ENCODE results near the gene SMARCE1. TPM values are rescaled to one million over a fixed set of nuclear protein-coding genes. Genes with fewer than 3 reads are reported as not detected.
"Not testable (repeated sequence)": the region's sequence is repeated elsewhere in the genome, so short reads cannot be mapped to it uniquely, and the experiment has no call there.

The SMARCE1 gene
- polyA plus RNA-seq, 1 donor: 113 TPM

DNA sequence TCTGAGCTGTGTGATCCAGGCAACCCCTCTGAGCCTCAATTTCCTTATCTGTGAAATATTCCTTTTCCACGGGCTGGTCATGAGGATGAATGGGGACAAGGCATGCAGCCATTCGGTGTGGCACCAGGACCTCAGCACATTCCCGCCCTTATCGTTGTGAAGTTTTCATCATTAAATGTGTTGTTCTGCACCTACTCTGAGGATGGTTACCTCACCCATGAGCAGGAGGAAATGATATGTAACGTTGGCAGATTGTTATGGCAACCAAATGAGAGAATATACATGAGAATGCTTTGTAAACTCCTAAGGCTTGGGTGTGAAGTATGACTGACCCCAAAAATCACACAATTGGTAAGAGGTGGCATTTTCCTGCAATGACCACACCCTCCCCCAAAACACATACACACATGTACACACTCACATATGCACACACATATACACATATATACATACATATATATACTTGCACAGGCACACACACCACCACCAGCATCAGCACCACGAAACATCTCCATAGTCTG is 39.5 kb downstream of the SMARCE1 start:
- no peak for DNase-seq

- no peak for DNase-seq
These were observed 40.0 kb downstream of the SMARCE1 start for GRCh38 chr17:40607641-40608040.

DNA sequence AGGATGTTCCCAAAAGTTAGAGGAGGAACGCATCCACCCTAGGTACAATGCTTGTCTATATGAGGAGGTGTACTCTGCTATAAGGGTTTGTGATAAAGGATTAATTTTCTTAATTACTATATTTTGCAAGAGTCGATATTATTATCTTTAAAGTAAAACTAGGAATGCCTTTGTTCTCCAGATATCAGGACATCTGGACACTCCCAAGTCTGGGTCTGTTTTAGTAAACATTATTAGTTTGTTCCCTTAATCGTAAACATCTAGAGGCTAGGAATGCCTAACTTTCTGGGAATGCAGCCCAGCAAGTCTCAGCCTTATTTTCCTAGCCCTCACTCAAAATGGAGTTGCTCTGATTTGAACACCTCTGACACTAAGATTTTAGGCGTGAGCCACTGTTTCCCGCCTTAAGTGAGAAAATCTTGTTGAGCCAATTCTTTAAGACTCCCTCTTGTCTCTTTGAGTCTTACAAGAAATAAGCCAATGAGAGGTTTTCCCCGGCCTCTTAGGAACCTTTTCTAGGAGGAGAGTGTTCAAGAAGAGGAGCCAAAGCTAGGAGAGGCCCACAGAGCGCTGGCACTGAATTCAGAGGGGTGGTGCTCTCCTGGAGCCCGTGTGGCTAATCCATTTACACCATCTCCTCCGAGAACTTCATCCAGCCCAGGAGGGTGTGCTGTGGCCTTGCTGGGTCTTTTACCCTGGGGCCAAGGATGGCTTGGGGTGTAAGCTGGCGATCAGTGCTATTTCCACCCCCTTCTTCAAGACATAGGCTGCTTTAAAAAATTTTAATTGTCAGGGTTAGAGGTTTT is 40.9 kb downstream of the SMARCE1 start:
- no peak for DNase-seq

DNA sequence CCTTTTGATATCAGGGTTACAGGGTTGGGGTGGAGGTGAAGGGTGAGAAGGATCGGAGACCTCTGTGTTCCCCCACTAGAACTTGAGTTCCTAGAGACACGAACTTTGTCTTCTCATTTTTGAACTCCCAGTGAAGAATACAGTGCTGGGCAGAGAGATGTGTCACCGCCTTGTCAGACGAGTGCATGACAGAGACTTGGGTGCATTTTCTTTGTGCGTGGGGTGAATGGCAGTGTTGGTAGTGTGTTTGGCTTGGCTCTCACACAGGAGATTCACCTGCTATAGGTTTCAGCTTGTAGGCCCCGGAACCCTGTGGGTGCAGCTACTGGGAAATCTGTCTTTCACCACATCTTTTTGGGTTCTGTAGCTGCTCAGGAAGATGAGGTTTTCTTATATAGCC is 42.3 kb downstream of the SMARCE1 start:
- no peak for DNase-seq

GRCh38 chr17:40604327-40605080 is 43.1 kb downstream of the SMARCE1 start:
- DNase-seq: no peak

DNA sequence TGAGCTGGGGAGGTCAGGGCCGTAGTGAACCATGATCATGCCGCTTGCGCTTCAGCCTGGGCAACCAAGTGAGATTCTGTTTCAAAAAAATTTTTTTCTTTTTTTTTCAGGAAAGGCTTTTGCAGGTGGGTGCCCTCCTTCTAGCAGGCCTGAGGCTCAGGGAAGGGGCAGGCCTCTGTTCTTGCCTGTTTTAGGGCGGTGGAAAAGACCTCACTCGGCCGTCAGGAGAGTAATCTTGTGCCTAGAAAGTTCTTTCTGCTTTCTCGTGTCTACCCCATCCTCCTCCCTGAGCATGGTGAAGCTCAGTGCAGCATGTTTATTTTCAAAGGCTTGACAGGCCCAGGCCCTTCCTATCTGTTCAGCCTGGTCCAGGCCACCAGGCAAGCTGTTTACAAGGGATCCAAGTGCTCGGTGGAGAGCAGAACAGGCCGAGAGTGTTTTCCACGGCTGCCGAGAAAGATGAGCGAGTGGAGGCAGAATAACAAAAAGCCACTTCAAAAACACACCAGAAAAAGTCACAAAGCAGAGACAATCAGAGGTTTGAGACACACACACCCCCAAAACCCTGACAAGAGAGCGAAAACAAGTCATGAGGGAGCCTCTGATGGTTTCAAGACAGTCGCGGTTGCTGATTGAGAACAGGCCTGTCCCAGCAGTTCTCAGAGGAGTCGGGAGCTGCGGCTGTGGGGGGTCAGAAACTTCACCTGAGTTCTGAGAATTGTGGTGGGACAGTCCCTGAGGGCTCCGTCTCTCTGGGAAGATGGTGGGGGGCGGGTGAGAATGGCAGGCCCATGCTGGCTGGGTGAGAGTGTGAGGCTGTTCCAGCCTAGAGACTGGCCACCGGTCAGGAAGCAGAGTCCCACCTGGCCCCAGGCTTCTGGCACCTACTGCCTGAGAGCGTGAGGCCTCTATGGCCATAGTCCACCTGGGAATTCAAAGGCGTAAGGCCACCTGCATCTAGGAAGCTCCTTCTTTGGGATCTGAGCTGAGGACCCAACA is 44.9 kb downstream of the SMARCE1 start:
- DNase-seq: no peak

GRCh38 chr17:40600486-40601046 is 47.1 kb downstream of the SMARCE1 start:
- DNase-seq: no peak

DNA sequence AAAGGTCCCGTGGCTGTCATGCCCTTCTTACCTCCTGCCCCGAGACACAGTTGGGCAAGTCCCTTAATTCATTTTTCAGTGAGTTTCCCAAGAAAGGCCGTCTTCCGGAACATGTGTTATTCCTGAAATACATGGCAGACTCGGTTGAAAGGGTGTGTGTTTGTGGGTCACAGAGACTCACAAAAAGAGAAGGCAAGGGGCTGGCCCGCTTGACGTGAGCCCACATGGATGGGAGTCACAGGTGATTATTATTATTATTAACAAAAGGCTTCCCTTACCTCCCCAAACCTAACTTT is 48.2 kb downstream of the SMARCE1 start:
- DNase-seq: no peak

DNA sequence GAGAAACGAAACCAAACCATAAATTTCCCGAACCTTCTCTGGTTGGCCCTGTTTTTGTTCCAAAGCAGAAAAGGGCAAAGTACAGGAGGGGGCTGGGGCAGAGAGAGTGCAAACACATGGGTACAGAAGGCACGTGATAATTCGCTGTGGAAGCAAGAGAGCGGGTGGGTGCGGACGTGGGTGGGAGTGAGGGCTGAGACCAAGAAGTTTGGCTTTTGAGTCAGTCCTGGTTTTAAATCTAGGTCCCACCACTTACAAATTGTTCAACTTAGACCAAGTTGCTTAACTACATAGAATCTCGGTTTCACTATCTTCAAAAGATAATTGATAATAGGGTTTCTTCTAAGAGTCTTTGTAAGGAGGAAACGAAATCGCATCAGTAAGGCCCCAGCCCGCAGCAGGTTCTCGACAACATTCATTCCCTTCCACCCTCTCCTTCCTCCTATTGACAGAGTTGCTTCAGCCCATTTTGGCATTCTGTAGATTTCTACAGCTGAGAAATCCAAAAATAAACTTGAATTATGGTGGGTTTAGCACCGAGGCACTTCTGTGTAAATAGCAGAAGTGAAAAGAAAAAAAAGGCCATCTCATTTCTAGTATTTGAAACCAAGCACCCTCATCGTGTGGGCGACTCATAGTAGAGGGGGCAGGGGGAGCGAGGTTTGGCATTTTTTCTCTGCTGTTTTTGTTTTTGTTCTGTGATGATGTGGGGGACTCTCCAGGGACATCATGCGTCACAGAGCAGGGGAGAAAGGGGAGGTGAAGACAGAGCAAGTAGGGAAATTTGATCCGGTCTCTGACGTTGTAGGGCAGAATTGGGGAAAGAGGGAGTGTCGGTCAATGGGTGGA is 48.8 kb downstream of the SMARCE1 start:
- DNase-seq: no peak

DNA sequence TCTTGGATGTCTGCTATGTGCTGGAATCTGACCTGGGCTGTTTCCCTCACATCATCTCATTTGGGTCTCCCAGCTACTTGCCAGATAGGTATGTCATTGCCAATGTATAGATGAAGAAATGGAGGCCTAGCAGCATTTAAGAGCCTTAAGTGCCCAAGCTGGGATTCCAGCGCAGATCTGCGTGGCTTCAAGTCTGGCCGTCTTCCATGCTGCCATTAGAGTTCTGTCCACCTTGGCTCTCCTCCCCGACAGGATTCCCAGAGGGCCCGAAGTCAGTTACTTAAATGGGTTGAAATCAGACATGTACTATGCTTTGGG is 49.4 kb downstream of the SMARCE1 start:
- DNase-seq: no peak

DNA sequence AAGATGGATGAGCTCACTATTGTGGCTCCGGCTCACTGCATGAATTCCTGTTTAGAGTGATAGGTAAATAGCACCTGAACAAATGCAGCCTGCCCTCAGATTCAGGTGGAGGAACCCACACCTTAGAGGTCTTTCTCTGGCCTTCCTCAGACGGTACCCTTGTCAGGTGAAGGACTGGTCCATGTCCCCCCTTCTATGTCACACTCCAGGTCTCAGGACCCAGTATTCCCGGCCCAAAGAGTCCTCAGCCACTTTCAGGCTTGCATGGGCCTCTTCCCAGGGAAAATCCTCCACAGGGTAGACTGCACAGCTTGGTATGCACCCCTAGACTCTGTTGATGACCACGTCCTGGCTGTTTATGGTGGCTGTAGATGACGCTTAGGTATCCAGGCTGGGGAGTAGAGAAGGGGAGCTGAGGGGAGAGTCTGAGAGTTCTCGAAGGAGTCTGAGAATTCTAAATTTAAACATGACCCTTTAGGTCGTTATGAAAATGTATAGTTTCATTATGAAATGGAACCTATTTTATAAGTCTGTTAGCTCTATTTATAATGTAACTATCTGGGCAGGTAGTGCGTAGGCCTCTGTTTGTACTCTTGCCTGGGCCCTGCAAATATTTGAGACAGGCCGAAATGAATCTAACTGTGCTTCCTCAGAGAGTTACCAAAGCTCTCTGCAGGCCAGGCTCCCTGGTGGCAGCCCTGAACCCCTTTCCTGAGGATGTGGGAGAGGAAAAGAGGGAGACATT is 49.9 kb downstream of the SMARCE1 start:
- no peak for DNase-seq

- DNase-seq: no peak
These were observed 50.5 kb downstream of the SMARCE1 start for GRCh38 chr17:40597156-40597555.

GRCh38 chr17:40596261-40596919 is 51.2 kb downstream of the SMARCE1 start:
- DNase-seq: no peak

DNA sequence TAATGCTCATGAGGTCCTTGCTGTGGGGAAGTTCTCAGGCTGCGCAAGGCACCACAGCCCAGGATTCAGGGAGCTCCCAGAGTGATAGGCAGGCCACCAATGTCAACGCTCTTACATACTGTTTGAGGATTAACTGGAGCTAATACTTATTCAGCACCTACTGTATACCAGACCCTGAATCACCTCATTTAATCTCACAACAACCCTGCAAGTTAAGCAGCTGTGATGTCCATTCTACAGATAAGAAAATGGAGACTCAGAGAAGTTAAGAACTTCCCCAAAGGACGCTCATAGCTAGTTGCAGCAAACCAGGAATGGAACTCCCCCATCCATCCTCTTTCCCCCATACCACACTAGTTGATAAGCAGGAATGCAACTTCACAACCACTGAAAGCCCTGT is 56.9 kb downstream of the SMARCE1 start:
- DNase-seq: no peak

DNA sequence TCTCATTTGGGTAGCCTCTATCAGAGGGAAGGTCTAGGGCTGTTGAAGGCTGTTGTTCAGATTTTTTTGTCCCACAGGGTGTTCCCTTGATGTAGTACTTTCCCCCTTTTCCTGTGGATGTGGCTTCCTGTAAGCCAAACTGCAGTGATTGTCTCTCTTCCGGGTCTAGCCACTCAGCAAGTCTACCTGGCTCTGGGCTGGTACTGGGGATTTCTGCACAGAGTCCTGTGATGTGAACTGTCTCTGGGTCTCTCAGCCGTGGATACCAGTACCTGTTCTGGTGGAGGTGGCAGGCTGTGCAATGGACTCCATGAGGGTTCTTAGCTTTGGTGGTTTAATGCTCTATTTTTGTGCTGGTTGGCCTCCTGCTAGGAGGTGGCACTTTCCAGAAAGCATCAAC is 59.1 kb downstream of the SMARCE1 start:
- no peak for DNase-seq

- DNase-seq: not testable (repeated sequence)
These were observed 61.4 kb downstream of the SMARCE1 start for GRCh38 chr17:40586264-40586663.

- DNase-seq: not testable (repeated sequence)
These were observed 62.7 kb downstream of the SMARCE1 start for GRCh38 chr17:40584950-40585349.

DNA sequence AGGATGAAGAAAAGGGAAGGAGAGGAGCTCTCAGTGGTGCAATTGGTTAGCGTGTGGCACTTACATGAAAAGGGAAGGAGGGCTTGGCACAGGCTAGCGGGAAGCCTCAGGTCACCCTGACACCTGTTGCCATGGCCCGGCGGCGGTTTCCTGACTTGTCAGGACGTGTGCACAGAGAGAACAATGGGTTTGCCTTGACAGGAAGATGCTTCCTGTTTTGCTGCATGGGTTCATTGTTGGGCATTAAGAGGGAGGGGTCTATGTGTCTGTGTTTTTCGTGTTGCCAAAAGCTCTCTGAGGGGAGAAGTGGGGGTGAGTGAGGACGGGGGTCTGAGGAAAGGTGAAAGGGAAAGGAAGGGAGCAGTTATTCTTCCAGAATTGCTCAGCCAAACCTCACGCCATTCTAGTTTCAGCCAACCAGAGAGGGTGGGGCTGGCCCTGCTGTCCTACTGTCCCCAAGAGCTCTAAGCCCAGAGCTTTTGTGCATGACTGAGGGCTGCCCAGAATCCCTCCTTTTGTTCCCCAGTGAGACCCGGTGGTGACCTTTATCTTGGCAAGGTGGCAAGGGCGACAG is 65.2 kb downstream of the SMARCE1 start:
- no peak for DNase-seq

DNA sequence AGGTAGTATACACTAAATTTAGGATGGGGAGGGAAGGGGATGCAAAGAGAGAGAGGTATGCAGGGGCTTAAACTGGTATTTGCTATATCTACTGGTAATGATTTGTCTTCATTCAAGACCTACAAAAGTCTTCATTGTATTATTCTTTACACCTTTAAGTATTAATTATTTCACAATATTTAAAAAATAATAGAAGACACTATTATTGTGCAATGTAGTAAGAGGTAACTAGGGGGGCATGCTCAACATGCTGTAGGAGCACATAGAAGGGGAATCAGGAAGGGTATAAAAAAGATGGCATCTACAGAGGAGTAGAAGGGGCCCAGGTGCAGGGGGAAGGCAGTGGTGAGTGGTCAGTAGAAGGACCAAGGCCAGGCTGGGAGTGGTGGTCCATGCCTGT is 67.5 kb downstream of the SMARCE1 start:
- no peak for DNase-seq

DNA sequence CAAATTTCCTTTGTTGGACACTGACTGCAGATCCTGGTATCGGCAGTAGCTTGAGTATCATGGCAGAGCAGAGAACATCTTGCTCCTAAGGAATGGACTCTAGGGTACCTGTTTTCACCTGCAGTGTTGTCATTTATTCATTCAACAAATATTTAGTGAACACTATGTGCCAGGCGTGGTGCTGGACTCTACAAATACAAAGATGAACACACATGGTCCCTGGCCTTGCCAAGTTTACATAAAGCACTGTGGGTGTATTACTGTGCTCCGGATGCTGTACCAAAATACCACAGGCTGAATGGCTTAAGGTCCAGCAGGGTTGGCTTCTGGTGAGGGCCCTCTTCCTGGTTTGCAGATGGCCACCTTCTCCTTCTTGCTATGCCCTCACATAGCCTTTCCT is 68.1 kb downstream of the SMARCE1 start:
- no peak for DNase-seq
